HG02571 (cell line): ENCODE measurements around the gene STK11.

Experiments
- ATAC-seq: cut with Tn5 transposase; IDR thresholded peaks from one replicate; pipeline ENCODE4 v1.9.1; 2021; ENCODE audit warnings: mild to moderate bottlenecking, moderate library complexity; ENCODE audit not compliant: unreplicated experiment

STK11 gene

DNA sequence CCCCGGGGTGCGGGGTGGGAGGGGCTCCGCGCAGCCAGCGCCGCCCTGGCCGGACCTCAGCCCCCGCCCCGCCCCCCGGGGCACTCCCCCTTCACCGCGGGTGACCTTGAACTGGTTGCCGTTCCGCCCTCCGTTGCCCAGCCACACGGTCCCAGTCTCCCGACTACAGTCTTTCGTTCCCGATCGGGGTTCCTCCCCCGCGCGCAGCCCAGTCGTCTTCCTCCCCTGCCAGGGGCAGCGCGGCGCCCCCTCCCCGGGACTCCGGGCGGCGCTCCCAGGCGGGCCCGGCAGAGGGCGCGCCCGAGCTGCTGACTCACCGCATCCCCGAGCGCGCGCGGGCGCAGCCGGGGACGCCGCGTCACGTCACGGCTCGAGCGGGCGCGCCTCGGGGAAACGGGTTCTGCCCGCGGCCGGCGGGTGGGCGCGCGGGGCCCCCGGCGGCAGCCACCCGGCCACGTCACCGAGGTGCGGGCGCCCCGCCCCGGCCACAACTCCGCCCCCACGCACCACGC is 43.3 kb downstream of the STK11 start:
- peak; percentile 30 for ATAC-seq

- ATAC-seq = peak; percentile 48
Measured at GRCh38 chr19:1249298-1249989, 43.9 kb downstream of the STK11 start.

DNA sequence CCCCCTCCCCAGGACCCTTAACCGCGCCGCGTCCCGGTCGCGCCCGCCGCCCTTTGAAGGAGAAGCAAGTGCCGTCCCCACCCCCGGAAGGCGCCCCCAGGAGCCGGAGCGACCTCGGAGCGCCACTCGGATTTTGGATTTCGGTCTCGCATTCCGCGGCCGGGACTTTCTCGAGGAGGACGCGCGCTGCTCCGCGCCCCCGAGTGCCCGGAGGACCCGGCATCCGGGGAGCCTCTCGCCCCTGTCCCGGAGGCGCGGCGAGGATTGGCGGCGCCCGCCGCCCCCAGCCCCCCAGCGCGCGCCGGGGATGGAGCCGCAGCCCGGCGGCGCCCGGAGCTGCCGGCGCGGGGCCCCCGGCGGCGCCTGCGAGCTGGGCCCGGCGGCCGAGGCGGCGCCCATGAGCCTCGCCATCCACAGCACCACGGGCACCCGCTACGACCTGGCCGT is 44.4 kb downstream of the STK11 start:
- ATAC-seq = no peak

DNA sequence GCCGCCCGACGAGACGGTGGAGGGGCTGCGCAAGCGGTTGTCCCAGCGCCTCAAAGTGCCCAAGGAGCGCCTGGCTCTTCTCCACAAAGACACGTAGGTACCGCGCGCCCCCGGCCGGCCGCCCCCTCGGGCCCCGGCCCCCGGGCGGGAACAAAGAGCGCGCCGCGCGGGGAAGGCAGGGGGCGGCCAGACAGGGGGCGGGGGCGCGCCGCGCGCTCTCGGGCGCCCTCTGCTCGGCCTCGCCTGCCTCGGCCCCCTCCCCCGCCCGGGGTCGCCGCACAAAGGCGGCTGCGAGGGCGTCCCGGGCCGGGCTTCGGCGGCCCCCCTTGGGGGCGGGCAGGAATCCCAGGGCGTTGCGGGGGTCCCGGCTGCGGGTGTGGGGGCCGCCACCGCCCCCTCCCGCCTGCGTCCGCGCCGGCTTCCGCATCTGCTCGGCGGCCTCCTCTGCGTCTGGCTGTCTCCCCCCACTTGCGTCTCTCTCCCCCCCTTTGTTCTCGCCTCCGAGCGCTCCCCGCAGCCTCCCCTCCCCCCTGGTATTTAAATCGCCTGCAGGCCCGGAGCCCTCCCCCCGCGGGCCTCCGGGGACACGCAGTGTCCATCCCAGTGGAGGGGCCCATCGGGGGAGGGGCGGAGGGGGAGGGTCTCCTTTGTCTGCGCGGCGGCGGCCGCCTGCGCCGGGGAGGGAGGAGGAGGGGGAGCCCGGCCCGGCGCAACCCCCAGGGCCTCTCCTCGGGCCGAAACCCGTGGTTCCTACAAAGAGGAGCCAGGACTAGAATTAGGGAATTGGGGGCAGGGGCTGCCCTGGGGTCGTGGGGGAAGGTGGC is 45.1 kb downstream of the STK11 start:
- no peak for ATAC-seq

GRCh38 chr19:1251330-1252220 is 46.0 kb downstream of the STK11 start:
- ATAC-seq = no peak

DNA sequence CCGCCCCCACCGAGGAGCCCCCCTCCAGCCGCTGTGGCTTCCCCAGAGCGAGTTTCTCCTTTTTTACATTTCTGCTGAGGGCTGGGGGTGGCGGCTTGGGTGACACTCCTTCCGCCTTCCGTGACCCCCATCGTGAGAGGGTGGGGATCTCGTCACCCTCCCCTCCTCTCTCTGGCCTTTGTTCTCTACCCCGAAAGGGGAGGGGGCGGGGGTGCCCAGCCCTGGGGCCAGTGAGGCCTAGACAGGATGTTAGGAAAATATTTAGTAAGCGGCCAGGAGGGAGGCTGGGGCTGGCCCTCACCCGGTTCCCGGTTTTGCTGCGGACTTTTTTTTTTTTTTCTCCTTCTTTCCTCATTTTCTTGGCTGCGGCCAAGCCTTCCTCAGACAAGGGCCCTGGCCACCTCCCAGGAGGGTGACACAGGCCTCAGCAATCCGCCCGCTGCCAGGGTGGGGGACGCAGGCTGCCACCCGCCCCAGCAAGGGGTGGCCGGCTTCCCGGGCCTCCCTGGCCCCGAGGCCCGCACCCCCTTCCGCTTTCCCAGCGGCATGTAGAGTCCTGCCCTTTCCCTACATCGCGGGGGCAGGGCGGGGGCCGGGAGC is 46.7 kb downstream of the STK11 start:
- ATAC-seq = no peak

GRCh38 chr19:1252821-1253513 is 47.4 kb downstream of the STK11 start:
- no peak for ATAC-seq

GRCh38 chr19:1253514-1254080 is 48.0 kb downstream of the STK11 start:
- no peak for ATAC-seq

DNA sequence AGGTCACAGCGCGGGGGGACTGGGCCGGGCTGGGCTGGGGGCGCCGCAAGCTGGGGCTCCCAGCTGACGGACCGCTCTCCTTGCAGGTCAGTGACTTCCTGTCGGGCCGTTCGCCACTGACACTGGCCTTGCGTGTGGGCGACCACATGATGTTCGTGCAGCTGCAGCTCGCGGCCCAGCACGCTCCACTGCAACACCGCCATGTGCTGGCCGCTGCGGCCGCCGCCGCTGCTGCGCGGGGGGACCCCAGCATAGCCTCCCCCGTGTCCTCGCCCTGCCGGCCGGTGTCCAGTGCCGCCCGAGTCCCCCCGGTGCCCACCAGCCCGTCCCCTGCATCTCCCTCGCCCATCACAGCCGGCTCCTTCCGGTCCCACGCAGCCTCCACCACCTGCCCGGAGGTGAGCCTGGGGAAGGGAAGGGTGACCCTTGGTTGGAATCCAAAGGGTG is 48.5 kb downstream of the STK11 start:
- ATAC-seq = no peak

GRCh38 chr19:1254530-1255185 is 49.1 kb downstream of the STK11 start:
- no peak for ATAC-seq

DNA sequence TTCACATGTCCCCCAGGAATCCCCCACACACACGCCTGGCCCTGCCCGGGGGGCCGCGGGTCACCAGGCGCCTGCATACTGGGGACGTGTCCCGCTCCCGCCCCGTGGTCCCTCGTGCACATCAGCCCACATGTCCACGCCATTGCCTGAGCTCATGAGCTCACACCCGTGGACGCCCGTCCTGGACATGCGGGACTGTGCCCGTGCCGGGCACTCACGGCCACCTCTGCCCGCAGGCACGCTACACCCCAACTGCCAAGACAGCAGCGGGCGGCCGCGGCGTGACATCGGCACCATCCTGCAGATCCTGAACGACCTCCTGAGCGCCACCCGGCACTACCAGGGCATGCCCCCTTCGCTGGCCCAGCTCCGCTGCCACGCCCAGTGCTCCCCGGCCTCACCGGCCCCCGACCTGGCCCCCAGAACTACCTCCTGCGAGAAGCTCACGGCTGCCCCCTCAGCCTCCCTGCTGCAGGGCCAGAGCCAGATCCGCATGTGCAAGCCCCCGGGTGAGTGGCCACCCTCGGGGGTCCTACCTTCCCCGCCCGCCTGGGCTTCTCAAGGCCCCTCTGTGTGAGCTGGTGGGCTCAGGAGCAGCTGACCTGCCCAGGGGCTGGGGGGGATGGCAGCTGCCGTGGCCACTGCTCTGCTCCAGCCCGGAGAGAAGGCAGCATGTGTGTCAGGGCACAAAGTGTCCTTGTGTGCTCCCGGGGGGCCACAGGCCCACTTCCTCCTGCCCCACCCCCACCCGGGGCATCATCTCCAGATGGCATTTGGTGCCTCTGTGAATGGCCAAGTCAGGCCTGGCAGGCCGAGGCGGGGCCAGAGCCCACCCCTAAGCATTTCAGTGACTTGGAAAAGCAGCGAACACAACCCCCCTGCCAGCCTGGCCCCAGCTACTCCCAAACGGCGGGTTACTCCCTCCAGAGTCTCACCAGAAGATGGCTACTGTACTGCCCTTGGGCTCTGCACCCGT is 49.9 kb downstream of the STK11 start:
- ATAC-seq = no peak

- no peak for ATAC-seq
Measured at GRCh38 chr19:1256646-1257474, 51.3 kb downstream of the STK11 start.

GRCh38 chr19:1257475-1258162 is 52.0 kb downstream of the STK11 start:
- no peak for ATAC-seq

DNA sequence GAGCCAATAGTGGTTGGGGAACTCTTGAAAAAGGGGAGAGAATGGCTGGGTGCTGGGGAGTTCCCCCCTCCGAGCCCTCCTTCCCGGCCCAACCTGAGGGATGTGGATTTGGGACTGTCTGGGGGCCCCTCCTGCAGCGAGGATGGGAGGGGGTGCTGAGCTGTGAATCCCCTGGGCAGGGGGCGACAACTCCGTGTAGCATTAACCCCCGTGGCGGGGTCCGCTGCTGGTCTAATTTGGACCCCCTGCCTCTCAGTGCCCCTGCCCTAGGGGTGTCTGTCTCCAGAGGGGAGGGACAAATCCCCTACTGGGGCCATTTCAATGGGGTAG is 52.5 kb downstream of the STK11 start:
- ATAC-seq = no peak

GRCh38 chr19:1258707-1259205 is 53.2 kb downstream of the STK11 start:
- no peak for ATAC-seq

- no peak for ATAC-seq
Measured at GRCh38 chr19:1259206-1259875, 53.8 kb downstream of the STK11 start.
